Neural cell (in vitro differentiated cells): Measurements from ENCODE around the gene PPHLN1. TPM values are rescaled to one million over a fixed set of nuclear protein-coding genes. Genes with fewer than 3 reads are reported as not detected.
A peak's percentile ranks its signal among the peaks of the same experiment; 100 is the strongest.

Source experiments
- H2AFZ ChIP-seq: fragments of 200-600, 300-800 bp; sonication (generic), shearing (Covaris generic); 2 replicates; pipeline ENCODE4 v1.6.0; 2014; ENCODE audit warnings: low read depth, mild to moderate bottlenecking, antibody characterized with exemption, low read length, moderate library complexity
- H3F3A ChIP-seq: fragments of 200-600 bp; shearing (Covaris generic); 2 replicates; pipeline ENCODE4 v1.6.1; 2016; ENCODE audit warnings: mild to moderate bottlenecking, moderate library complexity, mixed read lengths, antibody characterized with exemption, low read length; ENCODE audit not compliant: insufficient read depth, poor library complexity, severe bottlenecking
- H3K27ac ChIP-seq: fragments of 200-600, 300-800 bp; sonication (generic), shearing (Covaris generic); 2 replicates; pipeline ENCODE4 v1.5.1; 2014; ENCODE audit warnings: mild to moderate bottlenecking, low read length, moderate library complexity
- H3K27me3 ChIP-seq: fragments of 300-800, 200-600 bp; sonication (generic), shearing (Covaris generic); 2 replicates; pipeline ENCODE4 v1.6.0; 2014; ENCODE audit warnings: mild to moderate bottlenecking, low read depth, low read length, moderate library complexity; ENCODE audit not compliant: insufficient read depth
- H3K36me3 ChIP-seq: fragments of 300-800, 200-600 bp; sonication (generic), shearing (Covaris generic); 2 replicates; pipeline ENCODE4 v1.5.1; 2014; ENCODE audit warnings: mild to moderate bottlenecking, antibody characterized with exemption, low read length, moderate library complexity; ENCODE audit not compliant: insufficient read depth
- H3K4me2 ChIP-seq: fragments of 300-800, 200-600 bp; sonication (generic), shearing (Covaris generic); 2 replicates; pipeline ENCODE4 v1.6.0; 2014; ENCODE audit warnings: mild to moderate bottlenecking, low read length
- H3K4me3 ChIP-seq: fragments of 300-800, 200-600 bp; sonication (generic), shearing (Covaris generic); 2 replicates; pipeline ENCODE4 v1.5.1; 2014; ENCODE audit warnings: mild to moderate bottlenecking, low read length, moderate library complexity
- H3K79me2 ChIP-seq: fragments of 200-600 bp; shearing (Covaris generic); replicated peaks from 2 replicates; pipeline ENCODE4 v1.6.0; 2014; ENCODE audit warnings: mild to moderate bottlenecking, low read length, moderate library complexity; ENCODE audit not compliant: insufficient read depth
- H3K9ac ChIP-seq: fragments of 300-800, 200-600 bp; sonication (generic), shearing (Covaris generic); 2 replicates; pipeline ENCODE4 v1.6.1; 2016; ENCODE audit warnings: mild to moderate bottlenecking, low read length, mixed read lengths
- H3K9me2 ChIP-seq: fragments of 200-600 bp; shearing (Covaris generic); 2 replicates; pipeline ENCODE4 v1.6.1; 2016; ENCODE audit warnings: mild to moderate bottlenecking, low read length, mixed read lengths; ENCODE audit not compliant: insufficient read depth
- H3K9me3 ChIP-seq: fragments of 200-600, 300-800 bp; sonication (generic), shearing (Covaris generic); 2 replicates; pipeline ENCODE4 v1.6.1; 2016; ENCODE audit warnings: mild to moderate bottlenecking, mixed run types, low read length, moderate library complexity, mixed read lengths
- H4K20me1 ChIP-seq: fragments of 200-600 bp; shearing (Covaris generic); 2 replicates; pipeline ENCODE4 v1.6.1; 2016; ENCODE audit warnings: mild to moderate bottlenecking, mixed run types; ENCODE audit not compliant: insufficient read depth
- EP300 ChIP-seq: fragments of 450-650 bp; conservative IDR thresholded peaks from 2 replicates; pipeline ENCODE4 v1.6.1; 2014; ENCODE audit warnings: antibody characterized with exemption, mild to moderate bottlenecking, moderate library complexity; ENCODE audit not compliant: poor library complexity, severe bottlenecking
- EZH2 ChIP-seq: fragments of 200-600, 300-800 bp; shearing (Covaris generic), sonication (generic); IDR thresholded peaks from 2 replicates; pipeline ENCODE4 v1.6.1; 2014; ENCODE audit warnings: antibody characterized with exemption, low read length, borderline replicate concordance, mild to moderate bottlenecking; ENCODE audit not compliant: insufficient read depth, poor library complexity, severe bottlenecking
- MXI1 ChIP-seq: fragments of 450-650 bp; conservative IDR thresholded peaks from 2 replicates; pipeline ENCODE4 v1.6.1; 2014; ENCODE audit warnings: antibody characterized with exemption, mild to moderate bottlenecking; ENCODE audit not compliant: poor library complexity, severe bottlenecking
- POLR2AphosphoS5 ChIP-seq: IDR thresholded peaks from 2 replicates; pipeline ENCODE4 v1.6.1; 2012
- RAD21 ChIP-seq: fragments of 450-650 bp; conservative IDR thresholded peaks from 2 replicates; pipeline ENCODE4 v1.6.1; 2014; ENCODE audit warnings: antibody characterized with exemption, mild to moderate bottlenecking, moderate library complexity
- SMC3 ChIP-seq: fragments of 450-650 bp; conservative IDR thresholded peaks from 2 replicates; pipeline ENCODE4 v1.6.1; 2014; ENCODE audit warnings: antibody characterized with exemption, mild to moderate bottlenecking, moderate library complexity; ENCODE audit not compliant: poor library complexity
- TAF1 ChIP-seq: IDR thresholded peaks from 2 replicates; pipeline ENCODE4 v1.6.1; 2012; ENCODE audit warnings: low read depth
- polyA plus RNA-seq: library from polyadenylated mRNA; depleted of rRNA; stranded (reverse); fragments of >200 nt; gene quantifications from 2 replicates; pipeline ENCODE4 v1.2.3, GENCODE V29; 2014
- TF ChIP-seq, protein P1 (sequence below): IDR thresholded peaks from 2 replicates; pipeline ENCODE4 v1.6.1; 2012; ENCODE audit warnings: borderline replicate concordance
- TF ChIP-seq, protein P2 (sequence below): fragments of 450-650 bp; IDR thresholded peaks from 2 replicates; pipeline ENCODE4 v1.5.1; 2014; ENCODE audit warnings: antibody characterized with exemption, mild to moderate bottlenecking, moderate library complexity; ENCODE audit not compliant: poor library complexity, severe bottlenecking

Gene PPHLN1
- polyA plus RNA-seq, 1 donor from 2014 or later: 192 TPM

DNA sequence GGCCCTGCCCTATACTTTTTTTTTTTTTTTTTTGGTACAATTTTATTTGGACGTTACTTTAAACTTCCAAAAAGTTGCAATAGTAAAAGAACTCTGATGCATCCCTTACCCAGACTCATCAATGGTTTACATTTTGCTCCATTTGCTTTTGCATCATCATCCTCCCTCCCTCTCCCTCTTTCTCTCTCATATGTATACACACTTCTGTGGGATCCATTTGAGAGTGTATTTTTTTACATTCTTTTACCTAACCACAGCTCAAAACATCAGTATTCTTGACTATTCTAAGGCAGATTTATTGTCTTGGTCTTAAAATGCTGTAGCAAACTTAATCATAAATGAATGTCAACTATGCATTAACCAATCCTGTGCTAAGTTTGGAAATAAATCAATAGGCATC, 152.0 kb downstream of the PPHLN1 start:
- H3K27ac ChIP-seq: no peak overlapping the region
- peaks cover 31% of the 10 kb centered on the region for H3K79me2 ChIP-seq
- no peaks in the 10 kb centered on the region for H3K9me2 ChIP-seq
- no peaks in the 10 kb centered on the region for H3F3A ChIP-seq
- no peaks in the 10 kb centered on the region for H3K9me3 ChIP-seq
- H3K4me3 ChIP-seq: no peak overlapping the region
- H4K20me1 ChIP-seq: no peaks in the 10 kb centered on the region
- TF ChIP-seq MXI1 (no peak), POLR2AphosphoS5 (no peak), EP300 (no peak), TAF1 (no peak), EZH2 (no peak), RAD21 (no peak), SMC3 (no peak)
- TF ChIP-seq, protein P1, sequence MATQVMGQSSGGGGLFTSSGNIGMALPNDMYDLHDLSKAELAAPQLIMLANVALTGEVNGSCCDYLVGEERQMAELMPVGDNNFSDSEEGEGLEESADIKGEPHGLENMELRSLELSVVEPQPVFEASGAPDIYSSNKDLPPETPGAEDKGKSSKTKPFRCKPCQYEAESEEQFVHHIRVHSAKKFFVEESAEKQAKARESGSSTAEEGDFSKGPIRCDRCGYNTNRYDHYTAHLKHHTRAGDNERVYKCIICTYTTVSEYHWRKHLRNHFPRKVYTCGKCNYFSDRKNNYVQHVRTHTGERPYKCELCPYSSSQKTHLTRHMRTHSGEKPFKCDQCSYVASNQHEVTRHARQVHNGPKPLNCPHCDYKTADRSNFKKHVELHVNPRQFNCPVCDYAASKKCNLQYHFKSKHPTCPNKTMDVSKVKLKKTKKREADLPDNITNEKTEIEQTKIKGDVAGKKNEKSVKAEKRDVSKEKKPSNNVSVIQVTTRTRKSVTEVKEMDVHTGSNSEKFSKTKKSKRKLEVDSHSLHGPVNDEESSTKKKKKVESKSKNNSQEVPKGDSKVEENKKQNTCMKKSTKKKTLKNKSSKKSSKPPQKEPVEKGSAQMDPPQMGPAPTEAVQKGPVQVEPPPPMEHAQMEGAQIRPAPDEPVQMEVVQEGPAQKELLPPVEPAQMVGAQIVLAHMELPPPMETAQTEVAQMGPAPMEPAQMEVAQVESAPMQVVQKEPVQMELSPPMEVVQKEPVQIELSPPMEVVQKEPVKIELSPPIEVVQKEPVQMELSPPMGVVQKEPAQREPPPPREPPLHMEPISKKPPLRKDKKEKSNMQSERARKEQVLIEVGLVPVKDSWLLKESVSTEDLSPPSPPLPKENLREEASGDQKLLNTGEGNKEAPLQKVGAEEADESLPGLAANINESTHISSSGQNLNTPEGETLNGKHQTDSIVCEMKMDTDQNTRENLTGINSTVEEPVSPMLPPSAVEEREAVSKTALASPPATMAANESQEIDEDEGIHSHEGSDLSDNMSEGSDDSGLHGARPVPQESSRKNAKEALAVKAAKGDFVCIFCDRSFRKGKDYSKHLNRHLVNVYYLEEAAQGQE: no peak
- TF ChIP-seq, protein P2, sequence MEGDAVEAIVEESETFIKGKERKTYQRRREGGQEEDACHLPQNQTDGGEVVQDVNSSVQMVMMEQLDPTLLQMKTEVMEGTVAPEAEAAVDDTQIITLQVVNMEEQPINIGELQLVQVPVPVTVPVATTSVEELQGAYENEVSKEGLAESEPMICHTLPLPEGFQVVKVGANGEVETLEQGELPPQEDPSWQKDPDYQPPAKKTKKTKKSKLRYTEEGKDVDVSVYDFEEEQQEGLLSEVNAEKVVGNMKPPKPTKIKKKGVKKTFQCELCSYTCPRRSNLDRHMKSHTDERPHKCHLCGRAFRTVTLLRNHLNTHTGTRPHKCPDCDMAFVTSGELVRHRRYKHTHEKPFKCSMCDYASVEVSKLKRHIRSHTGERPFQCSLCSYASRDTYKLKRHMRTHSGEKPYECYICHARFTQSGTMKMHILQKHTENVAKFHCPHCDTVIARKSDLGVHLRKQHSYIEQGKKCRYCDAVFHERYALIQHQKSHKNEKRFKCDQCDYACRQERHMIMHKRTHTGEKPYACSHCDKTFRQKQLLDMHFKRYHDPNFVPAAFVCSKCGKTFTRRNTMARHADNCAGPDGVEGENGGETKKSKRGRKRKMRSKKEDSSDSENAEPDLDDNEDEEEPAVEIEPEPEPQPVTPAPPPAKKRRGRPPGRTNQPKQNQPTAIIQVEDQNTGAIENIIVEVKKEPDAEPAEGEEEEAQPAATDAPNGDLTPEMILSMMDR: no peak
- H3K36me3 ChIP-seq: no peaks in the 10 kb centered on the region
- H3K27me3 ChIP-seq: no peaks in the 10 kb centered on the region
- H3K9ac ChIP-seq: no peak overlapping the region
- H2AFZ ChIP-seq: no peak overlapping the region
- H3K4me2 ChIP-seq: no peak overlapping the region

DNA sequence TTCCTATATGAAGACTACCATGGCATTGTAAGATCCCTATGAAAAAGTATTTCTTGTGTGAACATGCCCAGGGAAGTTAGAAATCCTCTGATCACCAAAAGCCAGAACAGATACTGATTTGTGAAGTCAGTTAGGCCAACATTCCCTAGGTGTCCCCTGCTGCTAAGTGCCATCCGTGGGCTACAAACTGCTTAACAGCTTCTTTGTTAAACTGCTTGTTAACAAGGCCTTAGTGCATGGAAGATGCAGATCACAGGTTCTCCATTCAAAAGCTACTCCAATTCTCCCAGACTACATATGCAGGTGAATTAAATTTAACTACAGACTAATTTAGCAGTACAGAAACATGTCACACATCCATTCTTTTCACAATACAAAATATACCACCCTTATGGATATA, 155.4 kb downstream of the PPHLN1 start:
- Histone ChIP-seq H3K27ac (no peak overlapping the region), H3F3A (no peaks in the 10 kb centered on the region), H3K4me3 (peak overlapping the region; percentile 83), H3K9ac (no peak overlapping the region), H3K9me2 (no peaks in the 10 kb centered on the region), H3K36me3 (no peaks in the 10 kb centered on the region), H4K20me1 (no peaks in the 10 kb centered on the region), H3K27me3 (no peaks in the 10 kb centered on the region), H3K4me2 (peak overlapping the region; percentile 72), H3K79me2 (peaks cover 31% of the 10 kb centered on the region), H2AFZ (no peak overlapping the region), H3K9me3 (no peaks in the 10 kb centered on the region)
- TF ChIP-seq RAD21 (no peak), POLR2AphosphoS5 (no peak), EZH2 (no peak), TAF1 (no peak), SMC3 (no peak), MXI1 (no peak), EP300 (no peak)
- TF ChIP-seq, protein P1: no peak
- TF ChIP-seq, protein P2: no peak
